GM12865 (cell line): ENCODE data around the gene CEP350.

Experiments
- DNase-seq: peaks from one replicate; pipeline ENCODE4 v3.0.0; 2010; ENCODE audit warnings: low read depth
- H3K4me3 ChIP-seq: 2 replicates; pipeline ENCODE4 v1.5.1; 2011; ENCODE audit warnings: mild to moderate bottlenecking, low read depth, low read length, control low read depth
- CTCF ChIP-seq: IDR thresholded peaks from 2 replicates; pipeline ENCODE4 v1.5.1; 2011; ENCODE audit warnings: low read length, control low read depth, low read depth, inconsistent platforms; ENCODE audit not compliant: insufficient read depth; ENCODE audit errors: missing control alignments

CEP350 gene

GRCh38 chr1:179966551-179966950, 11.9 kb downstream of the CEP350 start:
- H3K4me3 ChIP-seq: no peak overlapping the region
- no peak for TF ChIP-seq CTCF
- DNase-seq: no peak

GRCh38 chr1:179968284-179968993, 13.8 kb downstream of the CEP350 start:
- DNase-seq: no peak
- no peak for TF ChIP-seq CTCF

GRCh38 chr1:179968994-179969919, 14.6 kb downstream of the CEP350 start:
- TF ChIP-seq CTCF: no peak
- DNase-seq: no peak
- no peak overlapping the region for H3K4me3 ChIP-seq

More at GRCh38 chr1:179968284-179968993, 13.8 kb downstream of the CEP350 start:
- H3K4me3 ChIP-seq: no peak overlapping the region

GRCh38 chr1:179969962-179970361, 15.4 kb downstream of the CEP350 start:
- TF ChIP-seq CTCF: no peak
- no peak for DNase-seq
- no peak overlapping the region for H3K4me3 ChIP-seq

- no peak for DNase-seq
- H3K4me3 ChIP-seq: no peak overlapping the region
- TF ChIP-seq CTCF: no peak
Measured at GRCh38 chr1:179971563-179972496, 17.2 kb downstream of the CEP350 start.
